H1 (cell line): Measurements from ENCODE around the gene AAGAB. TPM values are rescaled to one million over a fixed set of nuclear protein-coding genes. Genes with fewer than 3 reads are reported as not detected.

Experiments used
- CTCF ChIA-PET: fragments of 300-600 bp; sonication (Branson Sonifier 250); formaldehyde crosslinking; loops from one replicate; lab custom pipeline; 2021; ENCODE audit not compliant: partially characterized antibody; lab: Charles Lee
- POLR2A ChIA-PET: fragments of 300-600 bp; sonication (Branson Sonifier 250); formaldehyde crosslinking; loops from one replicate; lab custom pipeline; 2021; ENCODE audit warnings: inconsistent platforms; ENCODE audit not compliant: partially characterized antibody; lab: Charles Lee
- DNase-seq, 2 experiments: peaks; one replicate each; pipeline versions ENCODE4 v3.0.0 to v3.0.0-alpha.2; 2010 to 2022; ENCODE audit warnings: low spot score in 2 of 2, low read depth in 1 of 2, mixed read lengths in 1 of 2
- FAIRE-seq: peaks from 2 replicates; lab custom pipeline; 2011; peaks lifted over from hg19 to GRCh38; lab: Jason Lieb, UNC
- H2AFZ ChIP-seq: 2 replicates; pipeline ENCODE4 v1.8.1; 2012; ENCODE audit warnings: low read length, inconsistent platforms
- H2AK5ac ChIP-seq: 2 replicates; pipeline ENCODE4 v1.6.1; 2013; ENCODE audit warnings: low read depth, low read length
- H2BK120ac ChIP-seq: replicated peaks from 2 replicates; pipeline ENCODE3; 2013; ENCODE audit warnings: low read depth, low read length, inconsistent platforms
- H2BK12ac ChIP-seq: 2 replicates; pipeline ENCODE4 v1.6.1; 2013; ENCODE audit warnings: low read depth, low read length
- H2BK15ac ChIP-seq: 2 replicates; pipeline ENCODE4 v1.6.1; 2013; ENCODE audit warnings: low read length
- H2BK20ac ChIP-seq: 2 replicates; pipeline ENCODE4 v1.6.1; 2013; ENCODE audit warnings: low read length
- H2BK5ac ChIP-seq: 2 replicates; pipeline ENCODE4 v1.6.1; 2013; ENCODE audit warnings: low read depth, low read length
- H3K14ac ChIP-seq: 2 replicates; pipeline ENCODE4 v1.6.1; 2013; ENCODE audit warnings: inconsistent platforms; ENCODE audit not compliant: insufficient read length
- H3K18ac ChIP-seq: 2 replicates; pipeline ENCODE4 v1.6.1; 2013; ENCODE audit warnings: low read length; ENCODE audit errors: extremely low read depth
- H3K23ac ChIP-seq: 2 replicates; pipeline ENCODE4 v1.6.1; 2013; ENCODE audit warnings: inconsistent platforms; ENCODE audit not compliant: insufficient read length
- H3K23me2 ChIP-seq: 2 replicates; pipeline ENCODE4 v1.6.1; 2013; ENCODE audit warnings: low read depth, low read length
- H3K27ac ChIP-seq: 2 replicates; pipeline ENCODE4 v1.6.1; 2011; ENCODE audit warnings: low read depth, low read length, inconsistent platforms
- H3K27me3 ChIP-seq, 4 experiments: replicated peaks in 1 of 4; 1 replicate in 1 of 4; 2 replicates in 3 of 4; pipeline versions ENCODE4 v1.6.1 to v1.8.1; 2011 to 2013; ENCODE audit warnings: low read length in 3 of 4, mild to moderate bottlenecking in 3 of 4, inconsistent platforms in 2 of 4, mixed read lengths in 2 of 4, moderate library complexity in 1 of 4; ENCODE audit not compliant: control insufficient read depth in 3 of 4, insufficient read depth in 3 of 4; ENCODE audit errors: extremely low read depth in 1 of 4
- H3K36me3 ChIP-seq, 4 experiments: 2 replicates each; pipeline versions ENCODE4 v1.6.1 to v1.8.1; 2011 to 2013; ENCODE audit warnings: mild to moderate bottlenecking in 4 of 4, low read length in 3 of 4, moderate library complexity in 2 of 4, control low read depth in 1 of 4, inconsistent platforms in 1 of 4; ENCODE audit not compliant: insufficient read depth in 4 of 4, control insufficient read depth in 2 of 4
- H3K4ac ChIP-seq: replicated peaks from 2 replicates; pipeline ENCODE3; 2013; ENCODE audit warnings: low read length, low read depth, mixed read lengths, inconsistent platforms; ENCODE audit not compliant: insufficient read length
- H3K4me1 ChIP-seq, 4 experiments: replicated peaks in 1 of 4; 1 replicate in 1 of 4; 2 replicates in 3 of 4; pipeline versions ENCODE4 v1.6.1 to v1.8.1; 2011 to 2013; ENCODE audit warnings: low read length in 3 of 4, inconsistent platforms in 2 of 4, mixed read lengths in 1 of 4; ENCODE audit not compliant: insufficient read depth in 4 of 4, control insufficient read depth in 3 of 4
- H3K4me2 ChIP-seq, 2 experiments: 2 replicates each; pipeline versions ENCODE4 v1.6.1 to v1.8.1; 2011 to 2013; ENCODE audit warnings: low read depth in 2 of 2, low read length in 2 of 2, control low read depth in 1 of 2, inconsistent platforms in 1 of 2, mild to moderate bottlenecking in 1 of 2; ENCODE audit not compliant: insufficient read depth in 1 of 2
- H3K4me3 ChIP-seq, 4 experiments: fragments of 200-600, 300-600 bp in 1 of 4; sonication (generic), shearing (Covaris generic), sonication (Bioruptor Twin) in 1 of 4; 2 replicates each; pipeline versions ENCODE4 v1.5.1 to v1.8.1; 2011 to 2016; ENCODE audit warnings: low read length in 4 of 4, low read depth in 3 of 4, control low read depth in 2 of 4, inconsistent platforms in 2 of 4, mild to moderate bottlenecking in 2 of 4, mixed read lengths in 1 of 4, moderate library complexity in 1 of 4; ENCODE audit not compliant: insufficient read depth in 2 of 4; ENCODE audit errors: extremely low read depth in 1 of 4
- H3K56ac ChIP-seq: replicated peaks from 2 replicates; pipeline ENCODE3; 2013; ENCODE audit warnings: low read depth, mild to moderate bottlenecking, mixed read lengths, low read length, inconsistent platforms; ENCODE audit not compliant: insufficient read length
- H3K79me1 ChIP-seq: 2 replicates; pipeline ENCODE4 v1.6.1; 2013; ENCODE audit warnings: low read depth, low read length, control low read depth
- H3K79me2 ChIP-seq, 2 experiments: 2 replicates each; pipeline versions ENCODE4 v1.6.1 to v1.8.1; 2012 to 2013; ENCODE audit warnings: low read length in 2 of 2, mild to moderate bottlenecking in 2 of 2, inconsistent platforms in 1 of 2; ENCODE audit not compliant: insufficient read depth in 2 of 2, control insufficient read depth in 1 of 2
- H3K9ac ChIP-seq, 4 experiments: replicated peaks in 1 of 4; 1 replicate in 1 of 4; 2 replicates in 3 of 4; pipeline versions ENCODE4 v1.6.1 to v1.8.1; 2011 to 2013; ENCODE audit warnings: low read depth in 3 of 4, low read length in 3 of 4, control low read depth in 2 of 4, mild to moderate bottlenecking in 2 of 4, moderate library complexity in 2 of 4, inconsistent platforms in 1 of 4; ENCODE audit errors: extremely low read depth in 1 of 4
- H3K9me3 ChIP-seq, 2 experiments: 2 replicates each; pipeline versions ENCODE4 v1.6.1 to v1.8.1; 2012 to 2013; ENCODE audit warnings: mild to moderate bottlenecking in 2 of 2, moderate library complexity in 2 of 2, control low read depth in 1 of 2, inconsistent platforms in 1 of 2, low read depth in 1 of 2, low read length in 1 of 2, mixed read lengths in 1 of 2; ENCODE audit not compliant: insufficient read depth in 2 of 2
- H4K20me1 ChIP-seq, 2 experiments: replicated peaks in 1 of 2; 2 replicates each; pipeline versions ENCODE3 to v1.8.1; 2011 to 2013; ENCODE audit warnings: inconsistent platforms in 2 of 2, low read length in 2 of 2, mild to moderate bottlenecking in 1 of 2; ENCODE audit not compliant: insufficient read depth in 2 of 2, control insufficient read depth in 1 of 2
- H4K5ac ChIP-seq: 2 replicates; pipeline ENCODE4 v1.6.1; 2013; ENCODE audit warnings: low read length, low read depth, mixed read lengths, inconsistent platforms; ENCODE audit not compliant: insufficient read length
- H4K8ac ChIP-seq: 2 replicates; pipeline ENCODE4 v1.8.0; 2013; ENCODE audit warnings: mild to moderate bottlenecking, moderate library complexity, low read length, inconsistent platforms; ENCODE audit not compliant: insufficient read depth; ENCODE audit errors: extremely low read depth
- H4K91ac ChIP-seq: replicated peaks from 2 replicates; pipeline ENCODE3; 2013; ENCODE audit warnings: low read length, mixed read lengths, inconsistent platforms; ENCODE audit not compliant: insufficient read length
- CBX8 ChIP-seq: fragments of 300-800, 300-1000 bp; sonication (generic); IDR thresholded peaks from 2 replicates; pipeline ENCODE4 v1.7.1; 2016; ENCODE audit warnings: low read depth, low read length, borderline replicate concordance
- CHD1 ChIP-seq: IDR thresholded peaks from 2 replicates; pipeline ENCODE4 v1.6.1; 2012; ENCODE audit warnings: low read depth, low read length, improper control_type of control experiment
- CTBP2 ChIP-seq: IDR thresholded peaks from 2 replicates; pipeline ENCODE4 v1.7.0; 2011; ENCODE audit warnings: borderline replicate concordance, mild to moderate bottlenecking, moderate library complexity, mixed read lengths, low read length; ENCODE audit not compliant: insufficient read depth, insufficient read length
- FOSL1 ChIP-seq: IDR thresholded peaks from 2 replicates; pipeline ENCODE4 v1.6.1; 2011; ENCODE audit warnings: mild to moderate bottlenecking, low read depth, low read length, moderate library complexity; ENCODE audit not compliant: insufficient read depth
- GABPA ChIP-seq: IDR thresholded peaks from 2 replicates; pipeline ENCODE4 v1.6.1; 2011; ENCODE audit warnings: mild to moderate bottlenecking, low read length, moderate library complexity, borderline replicate concordance; ENCODE audit not compliant: insufficient read depth
- KDM1A ChIP-seq: fragments of 200-600, 300-600 bp; sonication (generic); IDR thresholded peaks from 2 replicates; pipeline ENCODE4 v1.7.1; 2016; ENCODE audit warnings: mild to moderate bottlenecking, low read length, borderline replicate concordance
- KDM4A ChIP-seq: IDR thresholded peaks from one replicate; pipeline ENCODE4 v1.7.1; 2012; ENCODE audit warnings: low read depth, mild to moderate bottlenecking, moderate library complexity, low read length, inconsistent platforms; ENCODE audit not compliant: severe bottlenecking
- POU5F1 ChIP-seq: IDR thresholded peaks from 2 replicates; pipeline ENCODE4 v1.6.1; 2011; ENCODE audit warnings: low read depth, mild to moderate bottlenecking, low read length, moderate library complexity
- RAD21 ChIP-seq, 2 experiments: IDR thresholded peaks in 1 of 2; conservative IDR thresholded peaks in 1 of 2; 2 replicates each; pipeline ENCODE4 v1.6.1; 2011; ENCODE audit warnings: low read depth in 2 of 2, low read length in 2 of 2, improper control_type of control experiment in 1 of 2, inconsistent platforms in 1 of 2, mild to moderate bottlenecking in 1 of 2, moderate library complexity in 1 of 2
- RFX5 ChIP-seq: IDR thresholded peaks from 2 replicates; pipeline ENCODE4 v1.6.1; 2011; ENCODE audit warnings: low read depth, low read length, improper control_type of control experiment, borderline replicate concordance
- SIN3A ChIP-seq, 2 experiments: IDR thresholded peaks in 1 of 2; conservative IDR thresholded peaks in 1 of 2; 2 replicates each; pipeline ENCODE4 v1.6.1; 2011 to 2012; ENCODE audit warnings: low read length in 2 of 2, improper control_type of control experiment in 1 of 2, low read depth in 1 of 2, mild to moderate bottlenecking in 1 of 2
- SIX5 ChIP-seq: IDR thresholded peaks from 2 replicates; pipeline ENCODE4 v1.6.1; 2011; ENCODE audit warnings: mild to moderate bottlenecking, low read depth, low read length
- SP1 ChIP-seq: IDR thresholded peaks from 2 replicates; pipeline ENCODE4 v1.6.1; 2011; ENCODE audit warnings: low read depth, low read length
- TAF1 ChIP-seq: IDR thresholded peaks from 2 replicates; pipeline ENCODE4 v1.6.1; 2011; ENCODE audit warnings: mild to moderate bottlenecking, low read depth, low read length
- WGBS, 2 experiments: shearing (Covaris generic) in 1 of 2; methylation state at CpG; one replicate each; pipeline versions ENCODE4 v1.1.6 to v1.1.7; 2013 to 2015; ENCODE audit warnings: low lambda C conversion rate in 2 of 2, mixed read lengths in 2 of 2, inconsistent platforms in 1 of 2, low coverage in 1 of 2, missing lambda C conversion rate in 1 of 2; ENCODE audit not compliant: insufficient replicate concordance in 2 of 2, insufficient coverage in 1 of 2, insufficient read length in 1 of 2; ENCODE audit errors: extremely low coverage in 1 of 2, missing lambda C conversion rate in 1 of 2; 5-methylcytosine and 5-hydroxymethylcytosine counted together
- polyA plus RNA-seq, 7 experiments: library from polyadenylated mRNA; depleted of rRNA in 3 of 7; stranded (reverse) in 5 of 7; unstranded in 2 of 7; fragments of >200 nt in 5 of 7; fragments of 200-250 nt in 2 of 7; gene quantifications; 1 replicate in 5 of 7; 2 replicates in 1 of 7; 4 replicates in 1 of 7; pipeline versions ENCODE4 v1.2.1 to v1.2.3, GENCODE V29; 2011 to 2013; ENCODE audit warnings: missing spikeins in 2 of 7, mixed read lengths in 2 of 7
- total RNA-seq: library from RNA; stranded (reverse); fragmentation: NEBNext Ultra II Directional; extraction: Animal tissue kit (Norgen Biotek cat#: 25700); gene quantifications from 2 replicates; pipeline ENCODE4 v1.2.1, GENCODE V29; 2021

The AAGAB gene
- total and polyA plus RNA-seq, 2 of the 8 experiments (the other 6 are each of a cell fraction or from before 2014, with no cell fraction given) = 20.1 to 45.9 TPM

DNA sequence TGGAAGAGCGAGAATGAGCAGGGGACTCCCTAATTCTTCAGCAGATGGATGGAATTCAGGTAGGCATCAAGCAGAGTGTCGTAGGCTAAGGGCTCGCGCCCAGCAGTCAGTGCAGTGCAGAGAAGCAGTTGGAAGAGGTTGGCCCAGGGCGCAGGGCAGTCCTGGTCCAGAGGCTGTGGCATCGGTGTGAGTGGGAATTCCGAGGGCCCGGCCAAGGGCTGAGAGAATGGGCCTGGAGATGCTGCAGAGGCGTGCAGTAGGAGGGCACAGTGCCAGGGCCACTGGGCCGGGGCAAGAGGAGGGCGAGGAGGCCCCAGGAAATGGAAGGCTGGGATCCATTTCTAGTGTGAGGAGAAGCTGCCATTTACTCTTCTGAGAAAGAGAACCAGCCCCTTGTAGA is 74.4 kb downstream of the AAGAB start:
- no peak overlapping the region for H4K8ac ChIP-seq
- H3K27ac ChIP-seq = no peak overlapping the region
- H3K23me2 ChIP-seq = no peaks in the 10 kb centered on the region
- no peak overlapping the region for H2BK15ac ChIP-seq
- no peak overlapping the region for H2AFZ ChIP-seq
- H3K9ac ChIP-seq = no peak overlapping the region
- no peaks in the 10 kb centered on the region for H3K27me3 ChIP-seq
- H2BK120ac ChIP-seq = no peak overlapping the region
- no peak overlapping the region for H4K5ac ChIP-seq
- peaks cover 2% of the 10 kb centered on the region; the same call in 1 of the 2 replicates for H3K79me1 ChIP-seq
- no peak overlapping the region for H3K4me3 ChIP-seq
- no peak overlapping the region for H3K14ac ChIP-seq
- H3K79me2 ChIP-seq = no peaks in the 10 kb centered on the region
- DNase-seq (no peak), FAIRE-seq (no peak)
- H3K4me2 ChIP-seq = no peak overlapping the region
- WGBS, 2 experiments = 90% methylated on average over 11 of the region's 11 CpGs; no CpG with 5 or more reads in 1 of the 2 experiments
- H3K9me3 ChIP-seq = no peaks in the 10 kb centered on the region
- H3K4me1 ChIP-seq = peaks cover 4 to 20% (median 10%) of the 10 kb centered on the region in 4 experiments
- no peak overlapping the region for H2BK5ac ChIP-seq
- no peak overlapping the region for H3K4ac ChIP-seq
- H2BK12ac ChIP-seq = no peak overlapping the region
- no peak overlapping the region for H3K56ac ChIP-seq
- no peak overlapping the region for H2BK20ac ChIP-seq
- no peak overlapping the region for H2AK5ac ChIP-seq
- H3K18ac ChIP-seq = no peak overlapping the region
- no peak overlapping the region for H3K23ac ChIP-seq
- CTCF ChIA-PET = interaction anchor here (0.7 to 1.5 kb wide), 4 partner anchors 13 to 232 kb away, joined by 3 to 5 read pairs (median 4); no protein-coding TSS in a partner anchor
- no peak overlapping the region for H4K91ac ChIP-seq
- H3K36me3 ChIP-seq = no peaks in the 10 kb centered on the region; a peak in 2 of 8 replicates
- POLR2A ChIA-PET = no interaction called here
- peaks cover 0 to 5% of the 10 kb centered on the region in 2 experiments for H4K20me1 ChIP-seq
- TF ChIP-seq FOSL1 (no peak), GABPA (no peak), CTBP2 (no peak), CBX8 (no peak), SP1 (no peak), TAF1 (no peak), KDM1A (no peak), CHD1 (no peak), RAD21 (IDR thresholded peaks at IDR 0.05 in 1 of 2, conservative IDR thresholded peaks at IDR 0.05 in 1 of 2; ENCODE audit: low read depth in 2 of 2, low read length in 2 of 2) (no peak), KDM4A (no peak), SIN3A (conservative IDR thresholded peaks at IDR 0.05 in 1 of 2, IDR thresholded peaks at IDR 0.05 in 1 of 2; ENCODE audit: low read depth in 1 of 2, low read length in 2 of 2) (no peak), RFX5 (no peak), POU5F1 (no peak), SIX5 (no peak)
